HL-60 (cell line): ENCODE data around the gene SH3BP5L.
"Not testable (repeated sequence)": the region's sequence is repeated elsewhere in the genome, so short reads cannot be mapped to it uniquely, and the experiment has no call there.

ENCODE experiments used
- DNase-seq, 2 experiments: peaks; one replicate each; pipeline ENCODE4 v3.0.0-alpha.2; 2010 to 2020; ENCODE audit warnings: low read depth in 1 of 2, low spot score in 1 of 2
- H3K27ac ChIP-seq: fragments of 250-450 bp; sonication (Bioruptor Pico); replicated peaks from 2 replicates; pipeline ENCODE4 v1.5.1; 2020; ENCODE audit warnings: mild to moderate bottlenecking, moderate library complexity
- H3K27me3 ChIP-seq: fragments of 250-450 bp; sonication (Bioruptor Pico); 2 replicates; pipeline ENCODE4 v1.5.1; 2021; ENCODE audit warnings: mild to moderate bottlenecking, moderate library complexity; ENCODE audit not compliant: insufficient read depth, poor library complexity, severe bottlenecking
- H3K4me3 ChIP-seq: replicated peaks from 2 replicates; pipeline ENCODE4 v1.5.1; 2011; ENCODE audit warnings: mild to moderate bottlenecking, control low read depth, low read length; ENCODE audit not compliant: insufficient read depth
- GABPA ChIP-seq: IDR thresholded peaks from 2 replicates; pipeline ENCODE4 v1.6.1; 2012; ENCODE audit warnings: low read depth
- POLR2AphosphoS5 ChIP-seq: IDR thresholded peaks from 2 replicates; pipeline ENCODE4 v1.6.1; 2012; ENCODE audit warnings: low read depth
- SPI1 ChIP-seq: IDR thresholded peaks from 2 replicates; pipeline ENCODE4 v1.6.1; 2012; ENCODE audit warnings: low read depth, mild to moderate bottlenecking, borderline replicate concordance
- TF ChIP-seq, protein P1 (sequence below): IDR thresholded peaks from 2 replicates; pipeline ENCODE4 v1.6.1; 2012; ENCODE audit warnings: low read depth; ENCODE audit not compliant: insufficient replicate concordance
- TF ChIP-seq, protein P2 (sequence below): IDR thresholded peaks from one replicate; pipeline ENCODE4 v1.5.1; 2011; ENCODE audit warnings: low read length, control low read depth, inconsistent platforms; ENCODE audit not compliant: insufficient read depth

The SH3BP5L gene

DNA sequence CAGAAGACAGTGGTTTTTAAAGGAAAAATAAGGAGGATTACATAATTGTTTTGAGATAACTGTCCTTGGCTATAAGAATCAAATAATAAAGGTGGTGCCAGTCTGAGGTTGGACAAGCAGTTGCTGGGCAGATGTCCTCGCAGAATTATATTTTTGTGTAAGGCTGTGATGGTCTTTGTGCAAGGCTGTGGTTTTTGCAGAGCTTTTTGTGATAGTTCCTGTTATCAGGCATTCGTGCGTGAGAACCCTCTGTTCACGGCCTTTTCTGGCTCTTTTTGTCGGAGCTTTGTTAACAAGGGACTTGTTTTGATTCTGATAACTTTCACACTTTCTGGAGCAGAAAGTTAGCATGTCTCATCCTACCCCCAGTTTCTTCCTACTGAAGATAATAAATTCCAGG is 33.4 kb downstream of the SH3BP5L start:
- Histone ChIP-seq H3K27me3 (no peaks in the 10 kb centered on the region), H3K27ac (peak overlapping the region; percentile 56), H3K4me3 (no peak overlapping the region)
- peak in 1 of 2 experiments; percentile 91 for DNase-seq
- TF ChIP-seq, protein P1, sequence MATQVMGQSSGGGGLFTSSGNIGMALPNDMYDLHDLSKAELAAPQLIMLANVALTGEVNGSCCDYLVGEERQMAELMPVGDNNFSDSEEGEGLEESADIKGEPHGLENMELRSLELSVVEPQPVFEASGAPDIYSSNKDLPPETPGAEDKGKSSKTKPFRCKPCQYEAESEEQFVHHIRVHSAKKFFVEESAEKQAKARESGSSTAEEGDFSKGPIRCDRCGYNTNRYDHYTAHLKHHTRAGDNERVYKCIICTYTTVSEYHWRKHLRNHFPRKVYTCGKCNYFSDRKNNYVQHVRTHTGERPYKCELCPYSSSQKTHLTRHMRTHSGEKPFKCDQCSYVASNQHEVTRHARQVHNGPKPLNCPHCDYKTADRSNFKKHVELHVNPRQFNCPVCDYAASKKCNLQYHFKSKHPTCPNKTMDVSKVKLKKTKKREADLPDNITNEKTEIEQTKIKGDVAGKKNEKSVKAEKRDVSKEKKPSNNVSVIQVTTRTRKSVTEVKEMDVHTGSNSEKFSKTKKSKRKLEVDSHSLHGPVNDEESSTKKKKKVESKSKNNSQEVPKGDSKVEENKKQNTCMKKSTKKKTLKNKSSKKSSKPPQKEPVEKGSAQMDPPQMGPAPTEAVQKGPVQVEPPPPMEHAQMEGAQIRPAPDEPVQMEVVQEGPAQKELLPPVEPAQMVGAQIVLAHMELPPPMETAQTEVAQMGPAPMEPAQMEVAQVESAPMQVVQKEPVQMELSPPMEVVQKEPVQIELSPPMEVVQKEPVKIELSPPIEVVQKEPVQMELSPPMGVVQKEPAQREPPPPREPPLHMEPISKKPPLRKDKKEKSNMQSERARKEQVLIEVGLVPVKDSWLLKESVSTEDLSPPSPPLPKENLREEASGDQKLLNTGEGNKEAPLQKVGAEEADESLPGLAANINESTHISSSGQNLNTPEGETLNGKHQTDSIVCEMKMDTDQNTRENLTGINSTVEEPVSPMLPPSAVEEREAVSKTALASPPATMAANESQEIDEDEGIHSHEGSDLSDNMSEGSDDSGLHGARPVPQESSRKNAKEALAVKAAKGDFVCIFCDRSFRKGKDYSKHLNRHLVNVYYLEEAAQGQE = no peak
- TF ChIP-seq GABPA (no peak), POLR2AphosphoS5 (0 out of 2 replicates have a peak, but pooled peaks have one; percentile 37)

DNA sequence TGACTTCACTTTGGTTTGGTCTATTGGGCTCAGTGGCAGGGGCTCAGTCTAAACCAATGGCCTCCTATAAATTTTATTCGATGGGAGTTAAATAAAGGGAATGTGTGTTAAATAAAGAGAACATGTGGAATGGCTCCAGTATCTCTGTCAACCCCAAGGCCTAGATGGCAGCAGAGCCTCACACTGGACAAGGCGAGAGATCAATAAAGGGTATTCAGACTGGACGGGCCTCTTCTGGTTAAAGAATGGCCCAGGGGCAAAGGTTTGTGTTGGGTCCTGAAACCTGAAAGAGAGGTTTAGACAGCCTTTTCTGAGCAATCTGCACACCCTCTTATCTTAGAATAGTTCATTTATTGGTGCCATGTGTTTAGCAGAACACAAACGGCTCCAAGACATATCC is 34.7 kb downstream of the SH3BP5L start:
- Histone ChIP-seq H3K27me3 (no peaks in the 10 kb centered on the region), H3K4me3 (no peak overlapping the region), H3K27ac (peak overlapping the region; percentile 45)
- TF ChIP-seq, protein P2, sequence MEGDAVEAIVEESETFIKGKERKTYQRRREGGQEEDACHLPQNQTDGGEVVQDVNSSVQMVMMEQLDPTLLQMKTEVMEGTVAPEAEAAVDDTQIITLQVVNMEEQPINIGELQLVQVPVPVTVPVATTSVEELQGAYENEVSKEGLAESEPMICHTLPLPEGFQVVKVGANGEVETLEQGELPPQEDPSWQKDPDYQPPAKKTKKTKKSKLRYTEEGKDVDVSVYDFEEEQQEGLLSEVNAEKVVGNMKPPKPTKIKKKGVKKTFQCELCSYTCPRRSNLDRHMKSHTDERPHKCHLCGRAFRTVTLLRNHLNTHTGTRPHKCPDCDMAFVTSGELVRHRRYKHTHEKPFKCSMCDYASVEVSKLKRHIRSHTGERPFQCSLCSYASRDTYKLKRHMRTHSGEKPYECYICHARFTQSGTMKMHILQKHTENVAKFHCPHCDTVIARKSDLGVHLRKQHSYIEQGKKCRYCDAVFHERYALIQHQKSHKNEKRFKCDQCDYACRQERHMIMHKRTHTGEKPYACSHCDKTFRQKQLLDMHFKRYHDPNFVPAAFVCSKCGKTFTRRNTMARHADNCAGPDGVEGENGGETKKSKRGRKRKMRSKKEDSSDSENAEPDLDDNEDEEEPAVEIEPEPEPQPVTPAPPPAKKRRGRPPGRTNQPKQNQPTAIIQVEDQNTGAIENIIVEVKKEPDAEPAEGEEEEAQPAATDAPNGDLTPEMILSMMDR = no peak
- TF ChIP-seq SPI1 (no peak), GABPA (no peak), POLR2AphosphoS5 (no peak)
- TF ChIP-seq, protein P1 = no peak
- DNase-seq = no peak

DNA sequence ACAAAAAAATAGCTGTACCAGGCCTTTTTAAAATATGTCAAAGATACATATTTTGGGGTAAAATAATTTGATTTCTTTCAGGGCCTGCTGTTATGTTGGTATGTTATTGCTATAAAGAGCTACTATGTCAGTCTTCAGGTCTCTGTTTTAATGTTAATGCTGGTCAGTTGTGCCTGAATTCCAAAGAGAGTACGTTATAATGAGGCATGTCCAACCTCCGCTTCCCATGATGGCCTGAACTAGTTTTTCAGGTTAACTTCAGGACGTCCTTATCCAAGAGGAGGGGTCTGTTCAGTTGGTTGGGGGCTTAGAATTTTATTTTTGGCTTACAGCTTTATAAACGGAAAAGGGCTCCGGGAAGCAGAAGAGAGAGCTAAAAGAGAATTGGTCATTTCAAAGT is 35.3 kb downstream of the SH3BP5L start:
- Histone ChIP-seq H3K4me3 (no peak overlapping the region), H3K27ac (no peak overlapping the region; the same call in 1 of the 2 replicates), H3K27me3 (no peaks in the 10 kb centered on the region)
- TF ChIP-seq SPI1 (no peak), GABPA (no peak), POLR2AphosphoS5 (no peak)
- TF ChIP-seq, protein P1 = no peak
- TF ChIP-seq, protein P2 = no peak
- DNase-seq = no peak

DNA sequence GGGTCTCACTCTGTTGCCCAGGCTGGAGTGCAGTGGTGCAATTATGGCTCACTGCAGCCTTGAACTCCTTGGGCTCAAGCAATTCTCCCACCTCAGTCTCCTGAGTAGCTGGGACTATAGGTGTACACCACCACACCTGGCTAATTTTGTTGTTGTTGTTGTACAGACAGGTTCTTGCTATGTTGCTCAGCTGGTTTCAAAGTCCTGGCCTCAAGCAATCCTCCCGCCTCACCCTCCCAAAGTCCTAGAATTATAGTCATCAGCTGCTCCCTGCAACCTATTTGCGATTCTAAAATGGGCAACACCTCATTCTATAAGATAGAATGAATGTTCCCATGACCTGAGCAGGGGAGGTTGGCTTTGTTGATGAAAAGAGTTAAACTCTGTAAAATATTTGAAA is 36.4 kb downstream of the SH3BP5L start:
- H3K4me3 ChIP-seq, H3K27me3 ChIP-seq, H3K27ac ChIP-seq, DNase-seq: not testable (repeated sequence)
